T-helper 2 cell treated with Interferon-gamma antibody and Interleukin-4, amounts not matched to agents 5 μg/mL and 100 μg/mL, for 36 hours (primary cell): Measurements from ENCODE around the gene CALD1.

ENCODE experiments used
- DNase-seq: peaks from one replicate; pipeline ENCODE4 v3.0.0; 2021; ENCODE audit warnings: low spot score
- H3K27ac Mint-ChIP-seq: one replicate; pipeline ENCODE4 v1.8.0; 2021; ENCODE audit warnings: mild to moderate bottlenecking, mixed read lengths
- H3K27me3 Mint-ChIP-seq: one replicate; pipeline ENCODE4 v1.8.0; 2021; ENCODE audit warnings: low read depth, mixed read lengths
- H3K36me3 Mint-ChIP-seq: one replicate; pipeline ENCODE4 v1.8.0; 2021; ENCODE audit warnings: low read depth, mixed read lengths
- H3K4me1 Mint-ChIP-seq: one replicate; pipeline ENCODE4 v1.8.0; 2021; ENCODE audit warnings: low read depth, mixed read lengths
- H3K4me3 Mint-ChIP-seq: one replicate; pipeline ENCODE4 v1.8.0; 2022; ENCODE audit warnings: mild to moderate bottlenecking, moderate library complexity, mixed read lengths
- H3K9me3 Mint-ChIP-seq: one replicate; pipeline ENCODE4 v1.8.0; 2021; ENCODE audit warnings: mixed read lengths

CALD1 gene

DNA sequence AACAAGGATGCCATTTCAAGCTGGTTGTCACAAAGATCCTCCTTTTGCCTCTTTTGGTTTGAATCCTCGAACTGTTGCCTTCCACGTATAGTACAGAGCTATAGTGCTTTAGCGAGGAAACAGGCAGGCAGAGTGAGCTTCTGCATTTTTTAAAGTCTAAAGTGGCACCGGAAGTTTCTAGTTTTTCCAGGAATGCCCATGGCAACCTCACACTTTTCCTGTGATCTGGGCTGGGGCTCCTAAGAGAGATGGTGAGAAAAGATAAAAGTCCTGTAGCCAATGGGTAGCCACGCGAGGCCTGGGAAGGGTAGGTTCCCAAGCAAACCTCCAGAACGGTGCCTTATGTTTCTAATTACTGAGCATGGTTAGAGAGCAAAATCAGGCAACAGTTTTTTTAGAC is 76.7 kb downstream of the CALD1 start:
- Mint-ChIP-seq H3K27ac (peak overlapping the region; percentile 73), H3K9me3 (peaks cover 10% of the 10 kb centered on the region), H3K4me3 (peak overlapping the region; percentile 56), H3K4me1 (peaks cover 30% of the 10 kb centered on the region), H3K27me3 (no peaks in the 10 kb centered on the region), H3K36me3 (peaks cover 26% of the 10 kb centered on the region)
- DNase-seq: no peak

DNA sequence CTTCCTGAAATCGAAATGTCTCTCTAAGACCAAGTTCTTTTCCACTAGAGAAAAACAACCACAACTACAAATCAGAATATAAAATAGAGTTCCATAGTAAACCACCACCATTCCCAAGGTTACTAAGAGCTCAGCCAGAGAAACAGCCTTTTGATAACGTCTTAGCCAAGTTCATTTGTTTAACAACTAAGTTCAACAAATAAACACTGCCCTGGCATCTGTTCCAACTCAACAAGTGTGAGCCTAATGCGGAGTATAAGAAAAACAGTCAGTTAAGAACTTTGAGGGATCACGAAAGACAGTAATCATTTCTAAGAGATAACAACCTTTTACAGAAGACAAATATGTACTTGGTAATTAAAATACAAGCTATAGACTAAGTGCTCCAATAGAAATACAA is 77.3 kb downstream of the CALD1 start:
- Mint-ChIP-seq H3K36me3 (peaks cover 26% of the 10 kb centered on the region), H3K4me3 (peak overlapping the region; percentile 56), H3K9me3 (peaks cover 10% of the 10 kb centered on the region), H3K27ac (no peak overlapping the region), H3K27me3 (no peaks in the 10 kb centered on the region), H3K4me1 (peaks cover 29% of the 10 kb centered on the region)
- no peak for DNase-seq

DNA sequence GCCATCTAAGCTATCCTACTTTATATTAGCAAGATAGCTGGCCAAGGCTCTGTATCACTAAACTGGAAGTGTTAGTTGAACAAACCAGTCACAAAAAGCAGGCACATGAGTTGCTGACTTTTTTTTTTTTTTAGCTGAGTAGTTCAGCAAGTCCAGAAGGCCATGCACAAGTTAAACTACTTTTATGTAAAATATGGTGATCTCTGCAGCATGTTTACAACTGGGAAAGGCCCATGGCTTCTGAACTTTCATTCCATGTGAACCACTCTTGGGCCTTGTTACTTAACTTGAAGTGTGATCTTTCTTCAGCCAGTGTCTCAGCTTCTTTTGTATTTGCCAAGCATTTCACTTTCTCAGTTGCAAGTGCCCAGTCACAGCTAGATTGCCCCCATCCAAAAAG is 78.5 kb downstream of the CALD1 start:
- H3K4me1 Mint-ChIP-seq: peaks cover 29% of the 10 kb centered on the region
- H3K27ac Mint-ChIP-seq: no peak overlapping the region
- H3K4me3 Mint-ChIP-seq: no peak overlapping the region
- H3K36me3 Mint-ChIP-seq: peaks cover 22% of the 10 kb centered on the region
- peaks cover 10% of the 10 kb centered on the region for H3K9me3 Mint-ChIP-seq
- DNase-seq: no peak
- no peaks in the 10 kb centered on the region for H3K27me3 Mint-ChIP-seq

DNA sequence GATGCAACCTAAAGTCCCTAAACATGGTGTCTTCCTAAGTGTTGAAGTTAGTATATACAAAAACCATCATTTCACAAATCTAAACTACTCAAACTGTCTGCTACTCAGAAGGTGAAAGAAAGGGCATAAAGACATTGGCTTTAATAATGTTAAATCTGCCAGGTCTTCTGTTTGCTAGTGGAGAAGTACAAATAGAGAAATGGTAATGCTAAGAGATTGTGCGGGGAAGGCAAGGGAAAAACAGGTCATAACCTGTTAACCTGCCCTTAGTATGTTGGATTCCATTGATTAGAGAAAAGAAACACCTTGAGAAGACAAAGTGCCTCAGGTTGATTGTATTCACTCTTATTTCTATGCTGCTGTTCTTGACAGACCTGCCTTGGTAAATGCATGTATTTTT is 80.3 kb downstream of the CALD1 start:
- peaks cover 32% of the 10 kb centered on the region for H3K4me1 Mint-ChIP-seq
- H3K4me3 Mint-ChIP-seq: no peak overlapping the region
- H3K9me3 Mint-ChIP-seq: peaks cover 5% of the 10 kb centered on the region
- no peak overlapping the region for H3K27ac Mint-ChIP-seq
- H3K27me3 Mint-ChIP-seq: no peaks in the 10 kb centered on the region
- no peak for DNase-seq
- peaks cover 19% of the 10 kb centered on the region for H3K36me3 Mint-ChIP-seq

DNA sequence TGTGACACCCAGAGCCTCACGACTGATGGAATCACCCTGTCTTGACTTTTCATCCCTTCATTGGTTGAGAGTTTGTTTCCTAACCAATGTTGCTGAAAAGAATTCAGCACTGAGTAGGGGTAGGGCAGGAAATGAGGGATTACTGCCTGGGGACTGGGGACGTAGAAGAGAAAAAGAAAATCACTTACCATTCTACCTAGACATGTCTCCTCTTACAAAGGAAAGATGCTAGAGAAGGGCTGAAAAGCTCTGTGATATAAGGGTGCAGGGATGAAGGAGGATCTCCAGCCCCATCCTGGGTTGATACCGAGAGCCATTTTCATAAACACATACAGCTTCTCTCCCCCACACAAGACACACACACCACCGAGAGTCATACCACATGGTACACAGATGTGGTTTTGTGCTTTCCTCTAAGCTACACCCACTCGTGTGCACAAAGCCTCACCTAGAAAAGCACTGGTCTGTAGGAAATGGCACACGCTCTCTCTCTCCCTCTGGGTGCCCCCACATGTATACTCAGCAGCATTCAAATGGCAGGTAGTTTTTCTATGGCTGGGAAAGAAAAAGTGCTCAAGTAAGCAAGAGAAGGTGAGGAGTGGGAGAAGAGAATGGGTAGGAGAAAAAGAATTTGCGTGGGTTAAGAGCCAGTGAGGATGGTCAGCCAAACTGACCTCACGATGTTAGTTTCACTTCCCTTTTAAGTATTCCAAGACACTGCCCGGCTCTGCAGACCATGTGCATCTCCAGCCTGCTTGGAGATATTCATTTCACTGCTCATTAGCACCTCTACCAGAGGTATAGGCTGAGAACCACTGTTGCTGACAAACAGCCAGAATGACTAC is 85.8 kb downstream of the CALD1 start:
- H3K36me3 Mint-ChIP-seq: peaks cover 6% of the 10 kb centered on the region
- no peaks in the 10 kb centered on the region for H3K9me3 Mint-ChIP-seq
- peak overlapping the region; percentile 74 for H3K4me3 Mint-ChIP-seq
- H3K4me1 Mint-ChIP-seq: peaks cover 24% of the 10 kb centered on the region
- H3K27me3 Mint-ChIP-seq: no peaks in the 10 kb centered on the region
- DNase-seq: peak; percentile 49
- peak overlapping the region; percentile 86 for H3K27ac Mint-ChIP-seq

DNA sequence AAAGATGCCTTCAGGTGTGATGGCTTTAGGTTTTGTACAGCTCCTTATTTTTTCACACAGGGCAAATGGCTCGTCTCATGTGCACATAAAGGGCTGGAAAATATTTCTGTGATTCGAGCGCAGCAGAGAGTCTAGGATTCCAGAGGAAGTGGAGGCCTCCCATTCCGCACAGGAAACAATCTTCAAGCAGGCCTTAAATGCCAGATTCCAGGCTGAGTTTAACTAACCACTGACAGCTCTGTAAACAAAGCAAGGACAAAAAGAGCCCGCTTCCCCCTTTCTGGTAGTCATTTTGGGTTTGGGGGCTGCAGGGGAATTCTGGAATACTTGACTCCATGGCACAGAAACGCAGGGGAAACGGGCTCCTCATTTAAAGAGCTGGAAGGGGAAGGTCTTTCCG is 87.2 kb downstream of the CALD1 start:
- Mint-ChIP-seq H3K27ac (no peak overlapping the region), H3K4me1 (peaks cover 25% of the 10 kb centered on the region), H3K27me3 (no peaks in the 10 kb centered on the region), H3K36me3 (peaks cover 2% of the 10 kb centered on the region), H3K4me3 (no peak overlapping the region), H3K9me3 (no peaks in the 10 kb centered on the region)
- DNase-seq: no peak

DNA sequence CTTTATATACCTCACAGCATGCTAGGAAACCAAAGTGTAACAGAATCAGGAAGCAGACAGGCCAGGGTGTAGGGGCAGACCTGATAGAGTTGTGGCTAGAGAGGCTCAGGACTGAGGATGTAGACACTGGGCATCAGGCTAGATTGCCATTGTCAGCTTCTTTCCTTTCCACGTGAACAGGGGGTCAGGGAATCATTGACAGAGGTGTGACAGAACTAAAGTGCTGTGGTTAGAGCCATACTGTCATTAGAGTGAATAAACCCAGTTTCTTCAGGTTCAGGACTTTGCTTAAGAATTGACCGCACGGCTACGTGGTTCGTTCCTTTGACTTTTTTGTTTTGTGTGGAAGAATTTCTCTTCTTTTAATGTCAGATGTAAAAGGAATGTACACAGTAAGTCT is 90.7 kb downstream of the CALD1 start:
- Mint-ChIP-seq H3K4me3 (no peak overlapping the region), H3K27me3 (no peaks in the 10 kb centered on the region), H3K9me3 (no peaks in the 10 kb centered on the region), H3K36me3 (no peaks in the 10 kb centered on the region), H3K27ac (no peak overlapping the region), H3K4me1 (peaks cover 22% of the 10 kb centered on the region)
- DNase-seq: no peak

DNA sequence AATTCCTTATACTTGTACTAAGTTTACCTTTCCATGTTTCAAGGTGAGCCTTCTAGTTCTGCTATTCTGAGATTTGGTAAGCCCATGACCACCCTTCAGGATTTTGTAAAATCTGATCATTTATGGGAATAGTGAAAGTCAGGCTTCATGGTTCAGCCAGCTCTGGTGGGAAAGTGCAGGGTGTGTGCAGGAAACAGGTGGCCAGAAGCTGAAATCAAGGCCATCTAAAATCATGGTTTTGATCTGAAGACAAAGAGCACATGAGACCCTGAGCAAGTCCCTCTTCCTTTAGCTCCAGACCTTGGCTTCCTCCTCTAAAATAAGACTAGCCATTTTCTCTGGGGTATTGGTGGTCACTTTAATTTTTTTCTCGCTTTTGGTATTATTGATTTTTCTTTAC is 91.3 kb downstream of the CALD1 start:
- H3K27me3 Mint-ChIP-seq: no peaks in the 10 kb centered on the region
- H3K9me3 Mint-ChIP-seq: no peaks in the 10 kb centered on the region
- H3K4me3 Mint-ChIP-seq: no peak overlapping the region
- no peak for DNase-seq
- H3K4me1 Mint-ChIP-seq: peaks cover 16% of the 10 kb centered on the region
- H3K27ac Mint-ChIP-seq: no peak overlapping the region
- H3K36me3 Mint-ChIP-seq: no peaks in the 10 kb centered on the region

DNA sequence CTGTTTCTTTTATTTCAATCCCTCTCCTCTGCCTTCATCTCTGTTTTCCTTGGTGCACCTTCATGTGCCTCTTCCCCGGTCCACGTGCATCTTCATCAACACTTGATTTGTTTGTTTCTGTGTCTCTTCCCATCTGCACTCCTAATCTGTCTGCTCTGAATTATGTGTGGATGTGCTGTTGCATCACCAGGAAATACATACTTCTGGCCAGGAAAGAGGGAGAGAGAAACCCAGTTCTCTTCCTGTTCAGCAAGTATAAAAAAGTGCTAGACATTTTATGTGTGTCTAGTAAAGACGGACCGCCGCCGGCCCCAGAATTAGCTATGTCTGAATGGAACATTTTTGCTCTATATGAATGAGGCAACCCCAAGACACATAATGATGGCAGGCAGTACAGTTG is 93.8 kb downstream of the CALD1 start:
- no peak for DNase-seq
- Mint-ChIP-seq H3K4me3 (no peak overlapping the region), H3K9me3 (no peaks in the 10 kb centered on the region), H3K36me3 (no peaks in the 10 kb centered on the region), H3K27ac (no peak overlapping the region), H3K4me1 (peaks cover 10% of the 10 kb centered on the region), H3K27me3 (no peaks in the 10 kb centered on the region)

DNA sequence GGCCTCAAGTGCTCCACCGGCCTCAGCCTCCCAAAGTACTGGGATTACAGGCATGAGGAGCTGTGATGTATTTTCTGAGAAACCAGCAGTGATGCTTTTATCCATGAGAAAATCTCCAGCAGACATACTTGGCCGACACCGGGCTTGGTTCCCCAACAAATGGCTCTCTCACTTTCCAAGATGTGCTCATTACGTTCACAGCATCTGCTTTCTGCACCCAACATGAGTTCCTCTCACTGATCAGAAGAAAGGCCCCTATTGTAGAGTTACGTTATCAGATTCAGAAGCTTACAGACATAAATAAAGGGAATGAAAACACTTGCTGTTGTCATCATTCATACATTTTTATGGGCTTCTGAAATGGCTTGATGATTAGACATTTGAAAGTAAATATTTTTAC is 95.0 kb downstream of the CALD1 start:
- H3K36me3 Mint-ChIP-seq: no peaks in the 10 kb centered on the region

DNA sequence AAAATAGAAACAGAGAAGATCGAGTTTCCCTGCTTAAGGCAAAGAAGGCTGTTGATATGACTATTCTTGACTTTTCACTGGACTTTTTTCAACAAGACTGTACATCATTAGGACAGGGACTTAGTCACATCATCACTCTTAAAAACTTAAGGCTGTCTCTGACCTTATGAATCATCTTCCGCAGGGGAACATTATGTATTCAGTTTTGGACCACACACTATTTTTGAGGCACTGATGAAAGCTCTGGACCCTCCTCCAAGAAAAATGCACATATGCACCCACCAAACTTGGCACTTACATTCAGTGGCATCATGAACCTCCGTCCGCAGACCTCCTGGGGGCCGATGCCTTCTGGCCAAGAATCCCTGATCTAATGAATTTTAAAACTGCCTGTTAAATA is 96.4 kb downstream of the CALD1 start:
- Mint-ChIP-seq H3K36me3 (no peaks in the 10 kb centered on the region), H3K27me3 (no peaks in the 10 kb centered on the region), H3K4me1 (peaks cover 6% of the 10 kb centered on the region), H3K9me3 (no peaks in the 10 kb centered on the region), H3K4me3 (no peak overlapping the region), H3K27ac (no peak overlapping the region)
- DNase-seq: no peak

More for the DNA sequence above, 95.0 kb downstream of the CALD1 start:
- no peak for DNase-seq
- Mint-ChIP-seq H3K4me3 (no peak overlapping the region), H3K27ac (no peak overlapping the region), H3K9me3 (no peaks in the 10 kb centered on the region), H3K4me1 (peaks cover 10% of the 10 kb centered on the region), H3K27me3 (no peaks in the 10 kb centered on the region)

DNA sequence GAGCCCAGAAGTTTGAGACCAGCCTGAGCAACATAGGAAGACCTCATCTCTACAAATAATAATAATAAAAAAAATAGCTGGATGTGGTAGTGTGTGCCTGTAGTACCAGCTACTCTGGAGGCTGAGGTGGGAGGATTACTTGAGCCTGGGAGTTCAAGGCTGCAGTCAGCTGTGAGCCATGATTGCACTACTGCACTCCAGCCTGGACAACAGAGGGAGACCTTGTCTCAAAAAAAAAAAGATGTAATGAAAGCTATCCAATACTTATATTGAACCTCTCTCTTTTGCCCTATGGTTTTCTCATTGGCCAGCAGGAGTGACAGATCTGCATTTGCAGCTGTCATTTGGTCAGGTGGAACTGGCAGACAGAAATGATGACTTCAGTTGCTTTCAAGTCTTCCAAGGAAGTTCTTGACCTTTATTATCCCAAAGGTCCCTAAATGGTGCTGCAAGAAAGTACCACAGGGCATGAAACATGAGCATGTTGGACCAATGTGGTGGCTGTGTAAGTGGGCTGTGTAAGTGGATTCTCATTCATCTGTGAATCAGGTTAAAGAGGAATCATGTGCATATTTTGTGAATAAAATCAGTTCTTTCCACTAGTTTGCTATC is 99.4 kb downstream of the CALD1 start:
- no peaks in the 10 kb centered on the region for H3K36me3 Mint-ChIP-seq
- H3K4me3 Mint-ChIP-seq: no peak overlapping the region
- H3K27me3 Mint-ChIP-seq: no peaks in the 10 kb centered on the region
- DNase-seq: no peak
- no peaks in the 10 kb centered on the region for H3K4me1 Mint-ChIP-seq
- no peak overlapping the region for H3K27ac Mint-ChIP-seq
- no peaks in the 10 kb centered on the region for H3K9me3 Mint-ChIP-seq

DNA sequence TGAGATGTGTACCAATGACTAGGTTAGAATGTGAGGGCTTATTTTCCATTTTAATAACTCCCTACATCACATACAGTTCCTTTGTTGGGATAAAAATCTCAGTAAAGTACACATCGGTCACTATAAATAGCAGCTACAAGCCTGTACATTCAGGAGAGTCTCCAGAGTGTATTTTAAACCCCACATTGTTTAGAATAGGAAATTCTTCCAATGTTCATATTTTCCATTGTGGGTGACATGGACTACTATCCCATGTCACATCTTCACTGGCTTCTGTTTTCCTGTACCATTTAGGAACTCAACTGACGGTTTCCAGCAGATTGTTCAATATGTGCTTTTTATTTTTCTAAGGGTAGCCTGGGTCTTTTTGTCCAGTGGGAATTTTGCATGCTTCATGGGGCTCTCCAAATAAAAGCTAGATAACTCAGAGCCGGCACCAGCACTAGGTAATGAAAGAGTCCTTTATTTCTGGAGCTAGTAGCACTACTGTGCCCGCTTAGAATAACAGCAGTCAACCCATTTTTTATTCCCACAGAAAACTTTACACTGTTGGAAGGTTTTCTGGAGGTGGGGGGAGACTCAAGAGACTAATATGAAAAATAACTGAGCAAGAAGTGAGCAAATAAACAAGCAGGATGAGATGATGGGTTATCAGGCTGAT is 100.5 kb downstream of the CALD1 start:
- Mint-ChIP-seq H3K36me3 (no peaks in the 10 kb centered on the region), H3K27me3 (no peaks in the 10 kb centered on the region), H3K9me3 (no peaks in the 10 kb centered on the region), H3K4me1 (no peaks in the 10 kb centered on the region), H3K27ac (no peak overlapping the region), H3K4me3 (no peak overlapping the region)
- no peak for DNase-seq

DNA sequence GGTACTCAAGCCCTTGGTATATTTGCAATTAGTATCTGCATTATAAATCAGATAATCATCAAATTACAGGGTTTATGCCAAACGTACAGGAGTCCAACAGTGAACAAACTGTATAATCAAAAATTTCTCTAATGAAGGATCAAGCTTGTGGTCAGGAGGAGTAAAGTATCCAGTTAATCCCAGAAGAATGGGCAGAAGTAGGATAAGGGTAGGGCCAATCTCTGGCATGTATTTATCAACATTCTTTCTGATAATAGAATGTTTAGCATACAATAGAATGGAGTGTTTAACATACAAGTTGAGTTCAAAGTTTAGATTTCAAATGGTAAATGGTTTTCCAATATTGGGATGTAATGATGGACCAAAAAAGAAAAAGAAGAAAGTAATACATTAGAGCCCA is 103.0 kb downstream of the CALD1 start:
- Mint-ChIP-seq H3K27me3 (no peaks in the 10 kb centered on the region), H3K36me3 (no peaks in the 10 kb centered on the region), H3K27ac (no peak overlapping the region), H3K4me3 (no peak overlapping the region), H3K4me1 (peaks cover 16% of the 10 kb centered on the region), H3K9me3 (no peaks in the 10 kb centered on the region)
- DNase-seq: no peak
